Memory B cell (primary cell): Measurements from ENCODE around the gene GRIN3A.

Experiments used
- ATAC-seq: fragments of 150-1000 bp; cut with Tn5 transposase; 2 replicates; pipeline ENCODE4 v1.10.0; 2021; ENCODE audit warnings: low read depth, mild to moderate bottlenecking, moderate library complexity
- DNase-seq, 2 donors: peaks; one replicate each; pipeline ENCODE4 v3.0.0; 2022; ENCODE audit warnings: low spot score in 2 of 2
- H3K27ac Mint-ChIP-seq: one replicate; pipeline ENCODE4 v1.8.0; 2022; ENCODE audit warnings: mild to moderate bottlenecking, moderate library complexity, mixed read lengths
- H3K27me3 Mint-ChIP-seq: one replicate; pipeline ENCODE4 v1.8.0; 2022; ENCODE audit warnings: mixed read lengths
- H3K36me3 Mint-ChIP-seq: one replicate; pipeline ENCODE4 v1.8.0; 2022; ENCODE audit warnings: mild to moderate bottlenecking, mixed read lengths
- H3K4me1 Mint-ChIP-seq: one replicate; pipeline ENCODE4 v1.8.0; 2022; ENCODE audit warnings: mixed read lengths
- H3K4me3 Mint-ChIP-seq: one replicate; pipeline ENCODE4 v1.8.0; 2022; ENCODE audit warnings: mild to moderate bottlenecking, moderate library complexity, mixed read lengths
- H3K9me3 Mint-ChIP-seq: one replicate; pipeline ENCODE4 v1.8.0; 2022; ENCODE audit warnings: mixed read lengths

GRIN3A gene

GRCh38 chr9:101530076-101530711 is 208.3 kb downstream of the GRIN3A start:
- ATAC-seq (peak; percentile 48), DNase-seq (peak; percentile 63 to 78)
- Mint-ChIP-seq H3K4me3 (no peak overlapping the region), H3K36me3 (no peaks in the 10 kb centered on the region), H3K27me3 (peaks cover 3% of the 10 kb centered on the region), H3K9me3 (no peaks in the 10 kb centered on the region), H3K4me1 (peaks cover 3% of the 10 kb centered on the region), H3K27ac (no peak overlapping the region)

GRCh38 chr9:101528015-101528414 is 210.4 kb downstream of the GRIN3A start:
- Mint-ChIP-seq H3K9me3 (no peaks in the 10 kb centered on the region), H3K27me3 (peaks cover 15% of the 10 kb centered on the region), H3K36me3 (no peaks in the 10 kb centered on the region), H3K4me1 (peaks cover 3% of the 10 kb centered on the region), H3K27ac (no peak overlapping the region), H3K4me3 (no peak overlapping the region)
- DNase-seq (no peak), ATAC-seq (no peak)

- Mint-ChIP-seq H3K4me3 (no peak overlapping the region), H3K27ac (no peak overlapping the region), H3K36me3 (no peaks in the 10 kb centered on the region), H3K9me3 (no peaks in the 10 kb centered on the region), H3K27me3 (peaks cover 17% of the 10 kb centered on the region), H3K4me1 (peaks cover 3% of the 10 kb centered on the region)
- DNase-seq: no peak
- no peak for ATAC-seq
Observed at GRCh38 chr9:101527066-101527465, 211.4 kb downstream of the GRIN3A start.

GRCh38 chr9:101524371-101524770 is 214.1 kb downstream of the GRIN3A start:
- Mint-ChIP-seq H3K4me3 (no peak overlapping the region), H3K27ac (no peak overlapping the region), H3K27me3 (peaks cover 16% of the 10 kb centered on the region), H3K36me3 (no peaks in the 10 kb centered on the region), H3K9me3 (no peaks in the 10 kb centered on the region), H3K4me1 (peaks cover under 1% of the 10 kb centered on the region)
- ATAC-seq: no peak
- no peak for DNase-seq
